Fibroblast of villous mesenchyme (primary cell): ENCODE results near the gene RALB. TPM values are rescaled to one million over a fixed set of nuclear protein-coding genes. Genes with fewer than 3 reads are reported as not detected.

Source experiments
- DNase-seq: peaks from one replicate; pipeline ENCODE4 v3.0.0-alpha.2; 2010; ENCODE audit warnings: low read depth
- H3K4me3 ChIP-seq: 2 replicates; pipeline ENCODE4 v1.5.1; 2011; ENCODE audit warnings: low read depth, mild to moderate bottlenecking, low read length
- CTCF ChIP-seq: IDR thresholded peaks from 2 replicates; pipeline ENCODE4 v1.5.1; 2012; ENCODE audit warnings: low read depth, mild to moderate bottlenecking, low read length; ENCODE audit not compliant: insufficient read depth
- total RNA-seq: library from RNA; depleted of rRNA; stranded (reverse); fragments of >200 nt; gene quantifications from 2 replicates; pipeline ENCODE4 v1.2.3, GENCODE V29; 2012

Gene RALB
- total RNA-seq, 1 donor: 66.9 TPM

GRCh38 chr2:120262761-120263428 lies 10.2 kb downstream of the RALB start:
- H3K4me3 ChIP-seq: no peak overlapping the region
- peak; percentile 71 for DNase-seq
- TF ChIP-seq CTCF: no peak

- TF ChIP-seq CTCF: no peak
- DNase-seq: no peak
- no peak overlapping the region for H3K4me3 ChIP-seq
Observed at GRCh38 chr2:120265006-120265405, 12.4 kb downstream of the RALB start.

GRCh38 chr2:120267348-120267747 lies 14.7 kb downstream of the RALB start:
- no peak for TF ChIP-seq CTCF
- no peak overlapping the region for H3K4me3 ChIP-seq
- no peak for DNase-seq

- no peak for DNase-seq
Observed at GRCh38 chr2:120269076-120269744, 16.6 kb downstream of the RALB start.

GRCh38 chr2:120269816-120270215 lies 17.2 kb downstream of the RALB start:
- no peak for DNase-seq
- no peak for TF ChIP-seq CTCF
- H3K4me3 ChIP-seq: no peak overlapping the region

More at GRCh38 chr2:120269076-120269744, 16.6 kb downstream of the RALB start:
- no peak overlapping the region for H3K4me3 ChIP-seq
- no peak for TF ChIP-seq CTCF

- no peak overlapping the region for H3K4me3 ChIP-seq
- no peak for TF ChIP-seq CTCF
- DNase-seq: no peak
Observed at GRCh38 chr2:120271711-120272379, 19.2 kb downstream of the RALB start.
